ENCODE data around the gene PTCHD1.

PTCHD1 gene

DNA sequence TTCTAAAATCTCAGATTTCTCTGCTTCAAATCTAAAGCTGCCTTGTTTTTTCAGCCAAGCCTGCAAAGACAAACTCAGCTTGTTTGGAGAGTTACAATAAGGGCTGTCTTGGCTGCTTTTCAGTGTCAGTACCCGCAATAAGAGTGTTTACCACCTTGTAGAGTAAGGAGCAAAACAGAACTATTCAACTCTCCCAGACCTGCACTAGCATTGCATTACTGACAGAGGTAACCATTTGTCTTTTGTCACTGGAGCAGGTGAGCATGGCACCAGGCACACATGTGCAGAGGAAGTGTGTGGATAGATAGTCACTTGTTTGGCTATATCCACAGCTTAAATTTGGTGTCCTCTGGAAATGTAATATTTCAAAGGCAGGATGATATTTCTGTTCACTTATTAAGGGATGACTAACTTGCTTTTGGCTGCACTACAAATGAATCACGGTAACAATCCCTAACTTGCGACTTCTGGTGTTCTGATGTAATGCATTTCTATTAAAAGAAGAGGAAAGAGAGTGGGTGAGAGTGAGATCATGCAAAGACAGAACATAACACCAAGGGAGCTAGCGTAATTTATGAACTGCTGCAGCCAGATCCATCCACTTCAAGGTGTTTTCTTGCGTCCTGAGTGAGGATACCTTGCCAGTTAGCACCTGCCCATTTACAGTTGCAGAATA is 38.6 kb downstream of the PTCHD1 start:
- Histone ChIP-seq H3K4me3 (ENCODE audit: low read length) (no peak overlapping the region), H2AFZ (ENCODE audit: low read depth, low read length) (no peak overlapping the region), H3K27me3 (ENCODE audit: insufficient read depth, low read length) (peaks cover 18% of the 10 kb centered on the region)

GRCh38 chrX:23374291-23374690 is 39.6 kb downstream of the PTCHD1 start:
- H3K27me3 ChIP-seq (ENCODE audit: insufficient read depth, low read length): peaks cover 18% of the 10 kb centered on the region
- H2AFZ ChIP-seq (ENCODE audit: low read depth, low read length): no peak overlapping the region
- H3K4me1 ChIP-seq (ENCODE audit: insufficient read depth, low read length): no peaks in the 10 kb centered on the region
- no peak overlapping the region for H3K4me3 ChIP-seq (ENCODE audit: low read length)
- no peaks in the 10 kb centered on the region for H3K9me3 ChIP-seq (ENCODE audit: low read length)
- H3K36me3 ChIP-seq (ENCODE audit: insufficient read depth, low read length): no peaks in the 10 kb centered on the region

More for the DNA sequence above, 38.6 kb downstream of the PTCHD1 start:
- H3K9me3 ChIP-seq (ENCODE audit: low read length): no peaks in the 10 kb centered on the region
- H3K36me3 ChIP-seq (ENCODE audit: insufficient read depth, low read length): no peaks in the 10 kb centered on the region
- no peaks in the 10 kb centered on the region for H3K4me1 ChIP-seq (ENCODE audit: insufficient read depth, low read length)

GRCh38 chrX:23376581-23376980 is 41.9 kb downstream of the PTCHD1 start:
- no peak overlapping the region for H2AFZ ChIP-seq (ENCODE audit: low read depth, low read length)
- H3K9me3 ChIP-seq (ENCODE audit: low read length): no peaks in the 10 kb centered on the region
- H3K4me3 ChIP-seq (ENCODE audit: low read length): no peak overlapping the region
- H3K27me3 ChIP-seq (ENCODE audit: insufficient read depth, low read length): peaks cover 14% of the 10 kb centered on the region
- no peaks in the 10 kb centered on the region for H3K36me3 ChIP-seq (ENCODE audit: insufficient read depth, low read length)
- no peaks in the 10 kb centered on the region for H3K4me1 ChIP-seq (ENCODE audit: insufficient read depth, low read length)

- H3K27me3 ChIP-seq (ENCODE audit: insufficient read depth, low read length): peaks cover 8% of the 10 kb centered on the region
- H2AFZ ChIP-seq (ENCODE audit: low read depth, low read length): no peak overlapping the region
- no peaks in the 10 kb centered on the region for H3K9me3 ChIP-seq (ENCODE audit: low read length)
- H3K4me3 ChIP-seq (ENCODE audit: low read length): no peak overlapping the region
- H3K4me1 ChIP-seq (ENCODE audit: insufficient read depth, low read length): no peaks in the 10 kb centered on the region
- no peaks in the 10 kb centered on the region for H3K36me3 ChIP-seq (ENCODE audit: insufficient read depth, low read length)
Measured at GRCh38 chrX:23380581-23380980, 45.9 kb downstream of the PTCHD1 start.

DNA sequence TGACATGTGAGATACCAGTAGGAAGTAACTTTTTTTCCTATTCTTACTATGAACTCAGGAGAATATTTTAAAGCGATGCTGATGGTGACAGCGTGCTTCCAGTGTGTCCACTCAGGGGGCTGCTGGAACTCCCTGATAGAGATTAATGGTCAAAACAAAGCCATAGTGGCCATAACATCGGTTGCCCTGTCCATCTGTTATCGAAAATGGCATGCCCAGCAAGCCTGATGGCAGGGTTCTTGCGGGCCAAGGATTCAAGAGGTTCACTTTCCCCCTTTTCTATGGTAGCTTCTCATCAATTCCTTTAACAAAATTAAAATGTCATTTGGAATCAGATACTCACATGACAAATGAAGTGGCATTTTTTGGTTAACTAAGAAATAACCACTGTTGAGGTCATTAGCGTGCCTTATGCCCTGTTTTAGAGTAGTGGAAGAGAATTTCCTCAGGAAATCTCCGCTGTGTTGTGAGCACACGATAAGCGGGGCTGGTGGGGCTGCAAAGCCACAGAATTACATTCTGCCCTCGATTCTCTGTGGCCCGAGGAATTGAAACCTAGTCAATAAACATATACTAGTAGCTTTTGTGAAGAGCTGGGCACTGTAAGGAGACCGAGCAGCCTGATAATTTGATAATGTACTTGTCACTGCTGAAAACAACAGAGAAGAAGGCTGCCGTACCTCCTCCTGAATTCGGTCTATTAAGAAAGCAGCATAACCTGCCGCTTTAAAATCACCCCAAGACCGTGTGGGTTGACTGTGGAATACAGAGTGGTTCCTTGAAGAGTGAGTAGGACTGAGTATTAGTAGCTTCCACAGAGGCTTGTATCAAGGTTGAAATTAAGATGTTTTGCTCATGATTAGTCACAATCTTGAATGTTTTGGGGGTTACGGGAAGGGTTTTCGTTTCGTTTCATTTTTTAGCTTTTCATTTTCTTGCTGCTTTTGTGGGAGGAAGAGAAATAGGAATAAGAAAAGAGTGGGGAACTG is 46.7 kb downstream of the PTCHD1 start:
- no peaks in the 10 kb centered on the region for H3K36me3 ChIP-seq (ENCODE audit: insufficient read depth, low read length)
- H3K4me3 ChIP-seq (ENCODE audit: low read length): no peak overlapping the region
- no peaks in the 10 kb centered on the region for H3K4me1 ChIP-seq (ENCODE audit: insufficient read depth, low read length)
- H2AFZ ChIP-seq (ENCODE audit: low read depth, low read length): no peak overlapping the region
- H3K9me3 ChIP-seq (ENCODE audit: low read length): no peaks in the 10 kb centered on the region
- H3K27me3 ChIP-seq (ENCODE audit: insufficient read depth, low read length): peaks cover 8% of the 10 kb centered on the region

DNA sequence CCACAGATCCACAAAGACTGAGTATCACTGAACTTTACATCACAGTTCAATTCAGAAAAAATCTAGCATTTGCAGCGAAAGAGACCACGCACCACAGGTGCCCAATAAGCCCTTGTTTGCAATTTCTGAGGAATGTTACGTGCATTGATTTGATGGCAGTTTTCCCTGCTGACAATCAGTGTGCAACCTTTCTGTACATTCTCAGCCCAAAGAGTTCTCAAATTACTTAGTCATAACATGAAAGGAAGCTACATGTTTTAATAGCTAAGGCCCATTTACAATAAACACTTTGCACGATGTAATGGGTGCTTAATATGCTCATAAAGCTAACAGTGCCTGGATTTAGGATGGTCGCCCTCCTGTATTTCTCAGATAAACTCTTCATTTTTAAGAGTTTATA is 47.9 kb downstream of the PTCHD1 start:
- H2AFZ ChIP-seq (ENCODE audit: low read depth, low read length): no peak overlapping the region
- H3K4me1 ChIP-seq (ENCODE audit: insufficient read depth, low read length): no peaks in the 10 kb centered on the region
- peaks cover 8% of the 10 kb centered on the region for H3K27me3 ChIP-seq (ENCODE audit: insufficient read depth, low read length)
- no peaks in the 10 kb centered on the region for H3K36me3 ChIP-seq (ENCODE audit: insufficient read depth, low read length)
- H3K9me3 ChIP-seq (ENCODE audit: low read length): no peaks in the 10 kb centered on the region
- H3K4me3 ChIP-seq (ENCODE audit: low read length): no peak overlapping the region

GRCh38 chrX:23383411-23383810 is 48.8 kb downstream of the PTCHD1 start:
- H3K36me3 ChIP-seq (ENCODE audit: insufficient read depth, low read length): no peaks in the 10 kb centered on the region
- H3K4me1 ChIP-seq (ENCODE audit: insufficient read depth, low read length): no peaks in the 10 kb centered on the region
- peaks cover 8% of the 10 kb centered on the region for H3K27me3 ChIP-seq (ENCODE audit: insufficient read depth, low read length)
- no peak overlapping the region for H3K4me3 ChIP-seq (ENCODE audit: low read length)
- no peaks in the 10 kb centered on the region for H3K9me3 ChIP-seq (ENCODE audit: low read length)
- H2AFZ ChIP-seq (ENCODE audit: low read depth, low read length): no peak overlapping the region

DNA sequence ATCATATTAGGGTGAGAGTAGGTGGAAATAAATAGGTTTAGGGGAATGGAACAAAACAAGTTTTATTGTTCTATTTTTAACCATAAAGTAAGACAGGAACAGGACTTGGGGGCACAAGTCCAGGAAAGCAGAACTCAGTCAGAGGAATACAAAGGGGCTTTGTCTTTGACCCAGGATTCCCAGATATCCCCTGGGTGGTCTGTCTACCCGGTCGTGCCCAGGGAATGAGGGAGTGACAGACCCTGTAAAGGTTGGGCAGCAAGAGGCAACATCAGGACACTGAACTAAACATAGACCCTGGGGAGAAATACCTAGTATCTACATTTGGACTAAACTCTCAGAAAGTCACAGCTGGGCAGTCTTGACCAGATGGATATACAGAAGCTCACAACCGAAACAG is 50.6 kb downstream of the PTCHD1 start:
- H3K36me3 ChIP-seq (ENCODE audit: insufficient read depth, low read length): no peaks in the 10 kb centered on the region
- H3K4me3 ChIP-seq (ENCODE audit: low read length): no peak overlapping the region
- H2AFZ ChIP-seq (ENCODE audit: low read depth, low read length): no peak overlapping the region
- no peaks in the 10 kb centered on the region for H3K4me1 ChIP-seq (ENCODE audit: insufficient read depth, low read length)
- H3K9me3 ChIP-seq (ENCODE audit: low read length): no peaks in the 10 kb centered on the region
- peaks cover 10% of the 10 kb centered on the region for H3K27me3 ChIP-seq (ENCODE audit: insufficient read depth, low read length)

DNA sequence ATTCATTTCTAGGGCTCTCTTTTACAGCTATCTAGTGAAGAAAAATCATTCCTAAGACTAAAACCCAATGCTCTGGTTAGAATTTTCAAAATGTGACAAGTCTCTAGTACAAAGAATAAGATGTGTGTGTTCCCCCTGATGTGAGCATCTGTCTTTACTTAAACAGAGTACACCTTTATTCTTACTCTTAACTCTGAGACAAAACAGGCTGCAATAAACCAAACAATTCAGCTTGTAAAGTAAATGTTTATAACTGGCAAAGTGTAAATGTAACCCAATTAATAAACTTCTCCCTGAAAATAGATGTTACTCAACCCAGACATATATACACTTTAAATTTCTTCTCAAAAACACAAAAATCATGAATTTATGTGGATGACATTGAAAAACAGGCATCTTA is 51.6 kb downstream of the PTCHD1 start:
- Histone ChIP-seq H3K9me3 (ENCODE audit: low read length) (no peaks in the 10 kb centered on the region), H3K27me3 (ENCODE audit: insufficient read depth, low read length) (peaks cover 10% of the 10 kb centered on the region)

DNA sequence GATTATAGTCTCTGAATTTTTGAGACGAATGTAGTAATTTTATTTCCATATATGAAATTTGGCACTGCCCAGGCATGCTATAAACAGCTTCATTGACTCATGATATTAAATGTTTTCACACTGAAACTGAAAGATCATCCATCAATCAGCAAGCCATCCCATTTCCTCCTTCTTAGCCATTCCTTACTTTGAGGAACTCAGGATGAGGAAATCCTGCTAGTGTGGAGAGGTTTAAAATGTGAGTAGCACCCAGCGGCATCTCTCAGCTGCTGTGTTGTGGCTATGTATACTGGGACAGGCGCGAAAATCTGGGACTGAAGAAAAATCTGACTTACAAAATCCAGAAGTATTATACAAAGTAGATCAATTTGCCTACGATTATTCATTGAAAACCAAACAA is 52.1 kb downstream of the PTCHD1 start:
- peaks cover 9% of the 10 kb centered on the region for H3K27me3 ChIP-seq (ENCODE audit: insufficient read depth, low read length)
- no peak overlapping the region for H3K4me3 ChIP-seq (ENCODE audit: low read length)
- H3K9me3 ChIP-seq (ENCODE audit: low read length): no peaks in the 10 kb centered on the region
- H2AFZ ChIP-seq (ENCODE audit: low read depth, low read length): no peak overlapping the region
- no peaks in the 10 kb centered on the region for H3K36me3 ChIP-seq (ENCODE audit: insufficient read depth, low read length)
- H3K4me1 ChIP-seq (ENCODE audit: insufficient read depth, low read length): no peaks in the 10 kb centered on the region

More for the DNA sequence above, 51.6 kb downstream of the PTCHD1 start:
- no peak overlapping the region for H3K4me3 ChIP-seq (ENCODE audit: low read length)
- no peaks in the 10 kb centered on the region for H3K4me1 ChIP-seq (ENCODE audit: insufficient read depth, low read length)
- H2AFZ ChIP-seq (ENCODE audit: low read depth, low read length): no peak overlapping the region
- no peaks in the 10 kb centered on the region for H3K36me3 ChIP-seq (ENCODE audit: insufficient read depth, low read length)

DNA sequence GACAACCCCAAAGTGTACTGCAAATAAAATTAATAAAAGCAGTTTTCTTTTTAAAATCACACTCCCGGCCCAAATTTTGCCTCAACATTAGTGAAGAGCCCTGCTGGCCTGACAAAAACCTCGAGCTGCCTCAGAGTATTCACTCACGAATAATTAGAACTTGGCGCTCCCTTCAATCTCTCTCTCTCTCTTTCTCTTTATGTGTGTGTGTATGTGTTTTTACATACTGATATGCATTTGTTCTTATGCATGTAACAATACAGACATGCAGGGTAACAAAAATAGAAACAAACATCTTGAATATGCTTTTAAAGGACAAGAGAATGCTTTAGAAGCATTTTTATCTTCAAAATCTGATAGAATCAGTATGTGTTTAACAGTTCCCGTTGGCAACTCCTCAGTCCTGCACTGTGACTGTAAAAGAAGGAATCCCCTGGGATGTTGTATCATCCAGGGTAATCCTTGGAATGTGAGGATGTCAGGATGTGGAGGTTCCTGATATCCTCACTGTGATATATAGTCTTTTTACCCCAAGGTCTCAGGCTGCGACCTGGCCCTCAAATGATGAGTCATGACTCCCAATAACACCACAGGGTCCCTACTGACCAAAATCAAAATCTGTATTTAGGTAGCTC is 53.0 kb downstream of the PTCHD1 start:
- Histone ChIP-seq H3K27me3 (ENCODE audit: insufficient read depth, low read length) (peaks cover 6% of the 10 kb centered on the region), H3K4me3 (ENCODE audit: low read length) (no peak overlapping the region), H3K4me1 (ENCODE audit: insufficient read depth, low read length) (no peaks in the 10 kb centered on the region), H2AFZ (ENCODE audit: low read depth, low read length) (no peak overlapping the region), H3K36me3 (ENCODE audit: insufficient read depth, low read length) (no peaks in the 10 kb centered on the region), H3K9me3 (ENCODE audit: low read length) (no peaks in the 10 kb centered on the region)

DNA sequence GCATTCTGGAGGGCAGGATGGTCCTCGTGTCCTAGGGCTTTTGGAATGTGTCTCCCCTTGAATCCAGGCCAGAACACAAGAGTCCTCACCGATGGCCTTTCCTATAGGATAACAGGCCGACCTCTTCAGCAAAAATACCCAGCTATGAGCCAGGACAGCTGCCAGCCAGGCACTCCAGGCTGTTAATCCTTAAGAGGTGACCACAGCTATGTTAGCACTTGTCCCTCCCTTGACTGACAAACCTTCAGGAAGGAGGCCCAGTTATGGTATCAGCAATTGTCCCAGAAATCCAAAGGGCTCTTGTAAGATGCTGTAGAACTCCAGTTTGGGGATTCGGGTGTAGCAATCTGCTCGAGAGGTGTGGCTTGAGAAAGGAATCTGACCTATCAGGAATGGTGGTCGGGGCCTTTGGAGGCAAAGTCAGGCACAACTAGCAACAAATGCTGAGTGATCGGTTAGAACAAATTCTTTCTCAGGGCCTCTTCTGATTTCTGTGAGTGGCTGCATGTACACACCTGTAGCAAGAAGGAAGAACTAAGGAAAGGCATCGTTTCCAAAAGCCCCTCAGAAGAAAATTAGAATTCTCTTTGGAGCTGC is 54.6 kb downstream of the PTCHD1 start:
- Histone ChIP-seq H2AFZ (ENCODE audit: low read depth, low read length) (no peak overlapping the region), H3K9me3 (ENCODE audit: low read length) (no peaks in the 10 kb centered on the region), H3K27me3 (ENCODE audit: insufficient read depth, low read length) (peaks cover 2% of the 10 kb centered on the region), H3K36me3 (ENCODE audit: insufficient read depth, low read length) (no peaks in the 10 kb centered on the region), H3K4me3 (ENCODE audit: low read length) (no peak overlapping the region), H3K4me1 (ENCODE audit: insufficient read depth, low read length) (no peaks in the 10 kb centered on the region)

DNA sequence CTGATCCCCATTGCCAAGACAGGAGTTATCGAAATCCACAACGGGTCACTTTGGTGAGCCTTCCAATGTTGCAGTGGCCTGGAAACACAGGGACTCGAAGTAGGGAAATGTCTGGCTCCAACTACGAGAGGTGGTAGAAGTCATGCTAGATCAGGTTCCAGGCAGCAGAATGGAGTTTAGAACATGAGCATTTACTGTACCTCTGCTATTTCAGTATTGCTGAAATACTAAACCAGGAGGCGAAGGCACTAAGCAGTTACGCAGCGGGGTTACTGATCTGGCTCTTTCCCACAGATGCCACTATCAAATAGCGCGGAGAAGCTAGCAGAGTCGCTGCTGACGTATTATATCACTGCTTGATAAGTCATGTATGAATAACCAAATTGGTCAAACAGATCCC is 56.3 kb downstream of the PTCHD1 start:
- no peak overlapping the region for H3K4me3 ChIP-seq (ENCODE audit: low read length)
- no peaks in the 10 kb centered on the region for H3K9me3 ChIP-seq (ENCODE audit: low read length)
- H3K4me1 ChIP-seq (ENCODE audit: insufficient read depth, low read length): no peaks in the 10 kb centered on the region
- H3K27me3 ChIP-seq (ENCODE audit: insufficient read depth, low read length): peaks cover 2% of the 10 kb centered on the region
- H2AFZ ChIP-seq (ENCODE audit: low read depth, low read length): no peak overlapping the region
- no peaks in the 10 kb centered on the region for H3K36me3 ChIP-seq (ENCODE audit: insufficient read depth, low read length)
